ENCODE results near the gene BAHCC1.

DNA sequence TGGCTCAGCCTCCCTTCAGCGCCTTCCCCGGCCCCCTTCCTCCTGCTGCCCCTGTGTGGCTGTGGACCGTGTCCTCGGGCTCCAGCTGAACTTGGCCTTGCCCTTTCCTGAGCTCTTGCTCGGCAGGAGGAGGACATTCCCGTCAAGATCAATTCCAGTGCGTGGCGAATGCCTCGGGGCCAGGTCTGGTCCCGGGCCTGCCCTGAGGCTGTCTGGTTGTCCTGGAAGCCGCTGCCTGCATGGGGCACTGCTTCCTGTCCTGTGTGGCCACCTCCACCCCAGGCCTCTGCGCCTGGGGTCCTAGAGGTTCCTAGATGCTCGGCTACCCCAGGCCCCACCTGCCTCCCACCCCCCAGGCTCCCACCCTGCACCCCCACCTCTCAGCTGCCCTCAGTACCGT, 12.8 kb downstream of the BAHCC1 start:
- TF ChIP-seq EZH2phosphoT487 (IDR thresholded peaks at IDR 0.05), result no peak
- TF ChIP-seq, protein P1, sequence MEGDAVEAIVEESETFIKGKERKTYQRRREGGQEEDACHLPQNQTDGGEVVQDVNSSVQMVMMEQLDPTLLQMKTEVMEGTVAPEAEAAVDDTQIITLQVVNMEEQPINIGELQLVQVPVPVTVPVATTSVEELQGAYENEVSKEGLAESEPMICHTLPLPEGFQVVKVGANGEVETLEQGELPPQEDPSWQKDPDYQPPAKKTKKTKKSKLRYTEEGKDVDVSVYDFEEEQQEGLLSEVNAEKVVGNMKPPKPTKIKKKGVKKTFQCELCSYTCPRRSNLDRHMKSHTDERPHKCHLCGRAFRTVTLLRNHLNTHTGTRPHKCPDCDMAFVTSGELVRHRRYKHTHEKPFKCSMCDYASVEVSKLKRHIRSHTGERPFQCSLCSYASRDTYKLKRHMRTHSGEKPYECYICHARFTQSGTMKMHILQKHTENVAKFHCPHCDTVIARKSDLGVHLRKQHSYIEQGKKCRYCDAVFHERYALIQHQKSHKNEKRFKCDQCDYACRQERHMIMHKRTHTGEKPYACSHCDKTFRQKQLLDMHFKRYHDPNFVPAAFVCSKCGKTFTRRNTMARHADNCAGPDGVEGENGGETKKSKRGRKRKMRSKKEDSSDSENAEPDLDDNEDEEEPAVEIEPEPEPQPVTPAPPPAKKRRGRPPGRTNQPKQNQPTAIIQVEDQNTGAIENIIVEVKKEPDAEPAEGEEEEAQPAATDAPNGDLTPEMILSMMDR (IDR thresholded peaks at IDR 0.05), result no peak

Measured in neural progenitor cell (in vitro differentiated cells).